Measurements from ENCODE around the gene IPO11.

IPO11 gene

GRCh38 chr5:62590387-62590786, 177.8 kb downstream of the IPO11 start:
- Histone ChIP-seq H3K27ac (no peak overlapping the region), H3K4me1 (no peaks in the 10 kb centered on the region), H3K36me3 (ENCODE audit: control insufficient read depth, insufficient read depth, low read length) (no peaks in the 10 kb centered on the region), H3K9ac (no peak overlapping the region), H3K27me3 (ENCODE audit: control insufficient read depth, insufficient read depth, low read length) (no peaks in the 10 kb centered on the region), H3K4me2 (ENCODE audit: low read length) (no peak overlapping the region), H3K4me3 (ENCODE audit: low read depth, low read length) (no peak overlapping the region), H3K79me2 (no peaks in the 10 kb centered on the region), H2AFZ (no peak overlapping the region), H3K9me3 (ENCODE audit: control insufficient read depth, low read length) (no peaks in the 10 kb centered on the region)
- TF ChIP-seq CTCF (IDR thresholded peaks at IDR 0.05), result no peak

- Histone ChIP-seq H3K4me2 (ENCODE audit: low read length) (no peak overlapping the region), H3K4me3 (ENCODE audit: low read depth, low read length) (no peak overlapping the region), H3K27me3 (ENCODE audit: control insufficient read depth, insufficient read depth, low read length) (no peaks in the 10 kb centered on the region), H3K4me1 (no peaks in the 10 kb centered on the region), H2AFZ (no peak overlapping the region), H3K36me3 (ENCODE audit: control insufficient read depth, insufficient read depth, low read length) (no peaks in the 10 kb centered on the region), H3K9me3 (ENCODE audit: control insufficient read depth, low read length) (no peaks in the 10 kb centered on the region), H3K27ac (no peak overlapping the region), H3K9ac (no peak overlapping the region), H3K79me2 (no peaks in the 10 kb centered on the region)
- TF ChIP-seq CTCF (IDR thresholded peaks at IDR 0.05), result no peak
Observed at GRCh38 chr5:62592558-62592957, 180.0 kb downstream of the IPO11 start.

GRCh38 chr5:62593331-62593730, 180.8 kb downstream of the IPO11 start:
- H3K4me1 ChIP-seq, result no peaks in the 10 kb centered on the region
- no peaks in the 10 kb centered on the region for H3K27me3 ChIP-seq (ENCODE audit: control insufficient read depth, insufficient read depth, low read length)
- H3K4me3 ChIP-seq (ENCODE audit: low read depth, low read length), result no peak overlapping the region
- H3K9me3 ChIP-seq (ENCODE audit: control insufficient read depth, low read length), result no peaks in the 10 kb centered on the region
- no peak overlapping the region for H3K27ac ChIP-seq
- H3K4me2 ChIP-seq (ENCODE audit: low read length), result no peak overlapping the region
- no peak overlapping the region for H3K9ac ChIP-seq
- no peaks in the 10 kb centered on the region for H3K79me2 ChIP-seq
- no peak for TF ChIP-seq CTCF (IDR thresholded peaks at IDR 0.05)
- H2AFZ ChIP-seq, result no peak overlapping the region
- no peaks in the 10 kb centered on the region for H3K36me3 ChIP-seq (ENCODE audit: control insufficient read depth, insufficient read depth, low read length)

GRCh38 chr5:62594364-62594984, 181.9 kb downstream of the IPO11 start:
- no peaks in the 10 kb centered on the region for H3K4me1 ChIP-seq
- H3K4me2 ChIP-seq (ENCODE audit: low read length), result no peak overlapping the region
- no peaks in the 10 kb centered on the region for H3K36me3 ChIP-seq (ENCODE audit: control insufficient read depth, insufficient read depth, low read length)
- no peaks in the 10 kb centered on the region for H3K79me2 ChIP-seq
- H3K27me3 ChIP-seq (ENCODE audit: control insufficient read depth, insufficient read depth, low read length), result no peaks in the 10 kb centered on the region
- H3K9ac ChIP-seq, result no peak overlapping the region
- no peak overlapping the region for H3K4me3 ChIP-seq (ENCODE audit: low read depth, low read length)
- H3K9me3 ChIP-seq (ENCODE audit: control insufficient read depth, low read length), result no peaks in the 10 kb centered on the region
- no peak overlapping the region for H3K27ac ChIP-seq
- no peak overlapping the region for H2AFZ ChIP-seq
- TF ChIP-seq CTCF (IDR thresholded peaks at IDR 0.05), result no peak

GRCh38 chr5:62596096-62596495, 183.5 kb downstream of the IPO11 start:
- H3K79me2 ChIP-seq, result no peaks in the 10 kb centered on the region
- H2AFZ ChIP-seq, result no peak overlapping the region
- H3K4me2 ChIP-seq (ENCODE audit: low read length), result no peak overlapping the region
- H3K4me3 ChIP-seq (ENCODE audit: low read depth, low read length), result no peak overlapping the region
- no peak for TF ChIP-seq CTCF (IDR thresholded peaks at IDR 0.05)
- no peak overlapping the region for H3K27ac ChIP-seq
- no peaks in the 10 kb centered on the region for H3K9me3 ChIP-seq (ENCODE audit: control insufficient read depth, low read length)
- no peaks in the 10 kb centered on the region for H3K27me3 ChIP-seq (ENCODE audit: control insufficient read depth, insufficient read depth, low read length)
- no peaks in the 10 kb centered on the region for H3K36me3 ChIP-seq (ENCODE audit: control insufficient read depth, insufficient read depth, low read length)
- no peak overlapping the region for H3K9ac ChIP-seq
- no peaks in the 10 kb centered on the region for H3K4me1 ChIP-seq

Measured in parathyroid adenoma (tissue), 2 donors.